Upper lobe of left lung (tissue), 4 donors: Measurements from ENCODE around the gene PRF1.

Experiments used
- CTCF ChIP-seq, 6 experiments: fragments of 450-650 bp in 4 of 6; fragments of 200-600 bp in 2 of 6; sonication (generic) in 2 of 6; IDR thresholded peaks; one replicate each; pipeline ENCODE4 v1.5.1; 2016 to 2019; ENCODE audit warnings: antibody characterized with exemption in 6 of 6
- POLR2AphosphoS5 ChIP-seq, 2 donors: sonication (generic); formaldehyde crosslinking; IDR thresholded peaks; one replicate each; pipeline ENCODE4 v1.5.1; 2017; ENCODE audit warnings: antibody characterized with exemption in 2 of 2

GRCh38 chr10:70585578-70586169, 16.9 kb downstream of the PRF1 start:
- TF ChIP-seq CTCF (IDR thresholded peaks at IDR 0.05) (no peak), POLR2AphosphoS5 (IDR thresholded peaks at IDR 0.05) (no peak)
